HUES64 (cell line): ENCODE measurements around the gene NBPF11. TPM values are rescaled to one million over a fixed set of nuclear protein-coding genes. Genes with fewer than 3 reads are reported as not detected.
"Not testable (repeated sequence)": the region's sequence is repeated elsewhere in the genome, so short reads cannot be mapped to it uniquely, and the experiment has no call there.

Source experiments
- H3K27ac ChIP-seq: 2 replicates; pipeline ENCODE4 v1.7.0; 2013; ENCODE audit warnings: low read depth, low read length, inconsistent platforms
- H3K27me3 ChIP-seq: 2 replicates; pipeline ENCODE4 v1.6.1; 2013; ENCODE audit warnings: mild to moderate bottlenecking, low read length; ENCODE audit not compliant: insufficient read depth
- H3K36me3 ChIP-seq: 2 replicates; pipeline ENCODE4 v1.6.1; 2013; ENCODE audit warnings: mild to moderate bottlenecking, low read length; ENCODE audit not compliant: insufficient read depth
- H3K4me1 ChIP-seq: 2 replicates; pipeline ENCODE4 v1.6.1; 2013; ENCODE audit warnings: mild to moderate bottlenecking, low read length, moderate library complexity; ENCODE audit not compliant: insufficient read depth
- H3K4me3 ChIP-seq: 2 replicates; pipeline ENCODE4 v1.5.1; 2013; ENCODE audit warnings: mild to moderate bottlenecking, low read length, moderate library complexity
- H3K9ac ChIP-seq: 2 replicates; pipeline ENCODE4 v1.6.1; 2013; ENCODE audit warnings: mild to moderate bottlenecking, low read depth, low read length
- H3K9me3 ChIP-seq: 2 replicates; pipeline ENCODE4 v1.6.1; 2013; ENCODE audit warnings: low read depth, low read length; ENCODE audit not compliant: insufficient read depth
- WGBS: fragments of 150-250, 120-280 bp; methylation state at CpG from one replicate; pipeline ENCODE4 v1.1.7; 2013; ENCODE audit warnings: missing lambda C conversion rate; 5-methylcytosine and 5-hydroxymethylcytosine counted together
- polyA plus RNA-seq, 2 experiments: library from polyadenylated mRNA; stranded (reverse); fragments of 50-300 nt; gene quantifications; one replicate each; pipeline ENCODE4 v1.2.3, GENCODE V29; 2013

Gene NBPF11, protein sequence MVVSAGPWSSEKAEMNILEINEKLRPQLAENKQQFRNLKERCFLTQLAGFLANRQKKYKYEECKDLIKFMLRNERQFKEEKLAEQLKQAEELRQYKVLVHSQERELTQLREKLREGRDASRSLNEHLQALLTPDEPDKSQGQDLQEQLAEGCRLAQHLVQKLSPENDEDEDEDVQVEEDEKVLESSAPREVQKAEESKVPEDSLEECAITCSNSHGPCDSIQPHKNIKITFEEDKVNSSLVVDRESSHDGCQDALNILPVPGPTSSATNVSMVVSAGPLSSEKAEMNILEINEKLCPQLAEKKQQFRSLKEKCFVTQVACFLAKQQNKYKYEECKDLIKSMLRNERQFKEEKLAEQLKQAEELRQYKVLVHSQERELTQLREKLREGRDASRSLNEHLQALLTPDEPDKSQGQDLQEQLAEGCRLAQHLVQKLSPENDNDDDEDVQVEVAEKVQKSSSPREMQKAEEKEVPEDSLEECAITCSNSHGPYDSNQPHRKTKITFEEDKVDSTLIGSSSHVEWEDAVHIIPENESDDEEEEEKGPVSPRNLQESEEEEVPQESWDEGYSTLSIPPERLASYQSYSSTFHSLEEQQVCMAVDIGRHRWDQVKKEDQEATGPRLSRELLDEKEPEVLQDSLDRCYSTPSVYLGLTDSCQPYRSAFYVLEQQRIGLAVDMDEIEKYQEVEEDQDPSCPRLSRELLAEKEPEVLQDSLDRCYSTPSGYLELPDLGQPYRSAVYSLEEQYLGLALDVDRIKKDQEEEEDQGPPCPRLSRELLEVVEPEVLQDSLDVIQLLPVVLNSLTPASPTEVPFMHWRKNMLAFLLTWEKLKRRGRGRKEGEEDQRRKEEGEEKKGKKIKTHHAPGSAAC
- 5.4 TPM for polyA plus RNA-seq (2013, experiment 1 of 2)
- polyA plus RNA-seq (2013, experiment 2 of 2), result 5.9 TPM

DNA sequence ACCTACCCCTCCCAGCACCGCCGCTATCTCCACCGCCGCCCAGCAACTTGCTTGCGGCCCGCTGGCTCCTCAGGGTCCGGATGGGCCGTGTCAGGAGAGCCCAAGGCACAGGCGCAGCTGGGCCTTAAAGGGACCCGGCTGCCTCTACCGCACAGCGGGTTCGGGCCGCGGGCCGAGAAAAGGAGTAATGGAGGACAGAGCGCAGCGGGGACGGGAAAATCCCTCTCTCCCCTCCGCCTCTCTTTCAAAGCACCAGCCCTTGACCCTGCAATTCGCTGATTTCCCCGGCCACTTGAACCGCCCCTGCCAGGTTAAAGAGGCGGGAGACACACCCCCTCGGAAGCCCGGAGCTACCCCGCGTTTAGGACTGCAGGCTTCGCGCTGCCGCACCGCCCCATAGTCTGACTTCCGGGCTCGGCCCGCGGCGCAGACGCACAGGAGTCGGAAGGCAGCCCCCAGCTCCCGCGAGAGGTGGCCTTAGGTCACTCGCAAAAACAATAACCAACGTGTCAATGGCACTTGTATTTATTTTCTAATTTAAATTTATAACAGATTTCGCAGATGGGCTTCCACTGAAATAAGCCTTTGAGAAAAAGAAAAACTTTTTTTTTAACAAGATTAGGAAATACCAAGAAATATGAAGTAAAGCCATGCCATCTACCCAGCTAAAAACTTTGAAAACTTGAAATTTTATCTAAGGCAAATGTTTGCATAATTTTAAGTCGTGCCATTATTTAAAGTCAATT lies at the start of gene NBPF11:
Gene NBPF11, minus strand, starts transcription at position 371 of the 746 bp plus-strand sequence. CDS start 25,278 bp downstream, outside the sequence.
- not testable (repeated sequence) for H3K4me1 ChIP-seq
- under 1% methylated on average over 39 of the region's 45 CpGs for WGBS

DNA sequence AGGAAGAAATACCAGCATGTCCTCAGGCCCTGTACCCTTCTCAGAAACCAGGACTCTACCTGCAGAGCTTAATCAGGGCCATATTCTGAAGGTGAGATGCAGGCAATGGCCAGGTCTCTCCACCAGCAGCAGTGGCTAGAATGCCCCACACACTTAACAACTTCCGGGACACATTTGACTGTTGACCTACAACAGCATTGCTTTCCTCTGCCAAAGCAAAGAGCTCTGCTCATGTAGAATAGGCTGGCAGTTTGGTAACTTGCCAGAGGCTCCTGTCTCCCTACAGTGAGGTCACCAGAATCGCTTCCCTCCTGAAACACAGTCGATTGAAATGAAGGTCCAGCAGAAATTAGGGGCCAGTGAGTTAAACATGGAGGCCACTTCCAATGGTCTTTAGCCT lies 45.3 kb upstream of the NBPF11 start:
- not testable (repeated sequence) for H3K9me3 ChIP-seq, H3K36me3 ChIP-seq, H3K4me3 ChIP-seq, H3K4me1 ChIP-seq, H3K27ac ChIP-seq, H3K9ac ChIP-seq, H3K27me3 ChIP-seq
- WGBS, result no CpG with 5 or more reads among the region's 3 CpGs

More for the DNA sequence above, at the start of gene NBPF11:
- peak within 1 kb of the TSS; percentile 68 for H3K9ac ChIP-seq
- peak within 1 kb of the TSS; percentile 69 for H3K4me3 ChIP-seq
- not testable (repeated sequence) for H3K9me3 ChIP-seq, H3K27me3 ChIP-seq, H3K36me3 ChIP-seq
- H3K27ac ChIP-seq, result peak within 1 kb of the TSS; percentile 72; the same call in 1 of the 2 replicates

DNA sequence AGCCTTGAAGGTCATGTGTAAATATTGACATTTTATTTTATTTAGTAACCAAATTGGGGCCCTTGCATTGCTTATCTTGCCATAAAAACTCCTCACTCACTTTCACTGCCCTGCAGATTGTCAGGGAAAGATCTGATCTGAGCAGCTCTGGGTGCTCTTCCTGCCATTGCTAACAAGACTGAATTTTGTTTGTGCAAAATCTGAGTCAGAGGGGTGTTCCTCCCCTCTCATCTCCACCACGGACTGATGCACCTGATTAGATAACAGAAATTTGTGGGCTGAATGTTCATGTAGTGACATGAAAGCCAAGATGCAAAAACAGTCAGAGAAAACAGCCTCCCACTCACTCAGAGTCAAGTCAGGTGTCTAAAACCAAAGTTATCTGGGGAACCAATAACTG lies 44.9 kb upstream of the NBPF11 start:
- no CpG with 5 or more reads among the region's 1 CpG for WGBS
- not testable (repeated sequence) for H3K9me3 ChIP-seq, H3K4me1 ChIP-seq

DNA sequence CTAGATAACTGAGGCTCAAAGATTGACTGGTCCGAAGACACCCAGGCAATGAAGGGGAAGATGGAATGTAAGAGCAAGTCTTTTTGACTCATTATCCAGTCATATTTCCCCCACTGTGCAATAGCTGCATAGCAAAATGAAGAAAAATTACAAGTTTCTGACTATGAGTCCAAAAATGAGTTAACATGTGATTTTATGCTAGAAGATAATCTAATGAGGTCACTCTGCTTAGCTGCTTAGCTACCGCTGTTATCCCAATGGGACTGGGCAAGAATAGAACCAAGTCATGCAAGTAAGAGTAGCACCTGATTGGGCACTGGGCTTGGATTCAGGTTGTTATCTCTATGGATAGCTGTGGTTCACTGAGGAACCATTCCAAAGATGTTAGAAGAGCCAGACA lies 43.0 kb upstream of the NBPF11 start:
- WGBS, result no CpG with 5 or more reads among the region's 2 CpGs
- not testable (repeated sequence) for H3K9me3 ChIP-seq, H3K27ac ChIP-seq

More for the DNA sequence above, 44.9 kb upstream of the NBPF11 start:
- not testable (repeated sequence) for H3K9ac ChIP-seq, H3K27ac ChIP-seq, H3K36me3 ChIP-seq, H3K4me3 ChIP-seq, H3K27me3 ChIP-seq

DNA sequence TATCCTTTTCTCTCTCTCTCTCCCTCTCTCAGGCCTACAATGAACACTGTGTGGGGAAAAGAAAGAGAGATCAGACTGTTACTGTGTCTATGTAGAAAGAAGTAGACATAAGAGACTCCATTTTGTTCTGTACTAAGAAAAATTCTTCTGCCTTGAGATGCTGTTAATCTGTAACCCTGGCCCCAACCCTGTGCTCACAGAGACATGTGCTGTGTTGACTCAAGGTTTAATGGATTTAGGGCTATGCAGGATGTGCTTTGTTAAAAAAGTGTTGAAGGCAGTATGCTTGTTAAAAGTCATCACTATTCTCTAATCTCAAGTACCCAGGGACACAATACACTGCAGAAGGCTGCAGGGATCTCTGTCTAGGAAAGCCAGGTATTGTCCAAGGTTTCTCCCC lies 36.7 kb upstream of the NBPF11 start:
- not testable (repeated sequence) for H3K9ac ChIP-seq, H3K4me1 ChIP-seq, H3K9me3 ChIP-seq, H3K27ac ChIP-seq, H3K36me3 ChIP-seq, H3K4me3 ChIP-seq, H3K27me3 ChIP-seq

More for the DNA sequence above, 43.0 kb upstream of the NBPF11 start:
- H3K36me3 ChIP-seq, H3K27me3 ChIP-seq, H3K4me3 ChIP-seq, H3K9ac ChIP-seq, H3K4me1 ChIP-seq: not testable (repeated sequence)

DNA sequence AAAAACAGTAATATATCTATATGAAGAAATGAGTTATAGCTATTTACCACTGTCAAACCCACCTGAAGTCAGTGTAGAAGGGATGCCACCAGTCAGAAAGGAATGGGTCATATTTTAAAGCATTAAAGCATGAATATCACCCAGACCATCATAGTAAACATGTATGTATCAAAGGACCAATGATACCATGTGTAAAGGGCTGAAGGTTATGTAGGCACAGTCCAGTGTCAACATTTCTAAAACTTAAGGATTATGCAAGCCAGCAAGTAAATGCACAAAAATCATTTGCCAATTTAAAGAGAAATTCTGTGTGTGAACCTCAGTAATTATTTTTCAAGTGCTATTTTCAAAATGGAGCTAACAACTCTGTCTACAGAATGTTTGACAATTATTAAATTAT lies 26.6 kb upstream of the NBPF11 start:
- H3K36me3 ChIP-seq, H3K27me3 ChIP-seq, H3K4me1 ChIP-seq, H3K9me3 ChIP-seq, H3K9ac ChIP-seq, H3K4me3 ChIP-seq, H3K27ac ChIP-seq: not testable (repeated sequence)

DNA sequence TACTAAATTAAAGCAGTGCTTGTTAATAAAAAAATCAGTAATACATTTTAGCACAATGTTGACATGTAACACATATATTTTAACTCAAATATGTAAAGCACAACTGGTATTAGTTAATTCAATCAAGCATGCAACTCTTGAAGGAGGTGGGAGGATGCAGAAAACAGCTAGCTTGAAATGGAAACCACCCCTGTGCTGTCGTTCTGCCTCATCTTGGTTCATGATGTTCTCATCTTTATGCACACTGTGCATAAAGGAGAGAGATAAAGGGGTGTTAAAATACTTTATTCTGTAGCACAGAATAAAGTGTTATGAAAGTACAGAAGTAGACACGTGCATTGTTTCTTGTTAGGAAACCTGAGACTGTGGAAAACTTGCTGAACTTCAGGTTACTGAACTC lies 23.3 kb upstream of the NBPF11 start:
- H3K27me3 ChIP-seq, H3K9ac ChIP-seq, H3K27ac ChIP-seq, H3K4me3 ChIP-seq, H3K9me3 ChIP-seq, H3K4me1 ChIP-seq, H3K36me3 ChIP-seq: not testable (repeated sequence)
- WGBS, result 77% methylated on average over 2 of the region's 2 CpGs

DNA sequence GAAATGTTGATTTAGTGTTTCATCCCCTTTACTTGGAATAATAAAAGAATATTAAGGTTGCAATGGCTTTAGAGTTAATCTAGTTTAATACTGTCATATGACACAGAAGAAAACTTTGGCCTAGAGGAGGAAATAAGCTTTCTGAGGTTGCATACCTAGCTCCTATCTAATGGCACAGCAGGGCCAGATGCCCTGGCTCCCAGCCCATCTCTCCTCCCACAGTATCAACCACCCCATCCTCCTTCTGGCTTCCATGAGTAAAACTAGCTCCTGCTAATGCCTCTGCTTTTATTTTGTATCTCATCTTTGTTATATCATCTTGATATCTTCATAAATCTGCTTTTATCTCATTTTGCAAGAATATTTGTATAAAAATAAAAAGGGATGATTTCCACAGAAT lies 19.9 kb upstream of the NBPF11 start:
- H3K27ac ChIP-seq, H3K4me3 ChIP-seq, H3K4me1 ChIP-seq, H3K27me3 ChIP-seq, H3K36me3 ChIP-seq, H3K9me3 ChIP-seq, H3K9ac ChIP-seq: not testable (repeated sequence)

DNA sequence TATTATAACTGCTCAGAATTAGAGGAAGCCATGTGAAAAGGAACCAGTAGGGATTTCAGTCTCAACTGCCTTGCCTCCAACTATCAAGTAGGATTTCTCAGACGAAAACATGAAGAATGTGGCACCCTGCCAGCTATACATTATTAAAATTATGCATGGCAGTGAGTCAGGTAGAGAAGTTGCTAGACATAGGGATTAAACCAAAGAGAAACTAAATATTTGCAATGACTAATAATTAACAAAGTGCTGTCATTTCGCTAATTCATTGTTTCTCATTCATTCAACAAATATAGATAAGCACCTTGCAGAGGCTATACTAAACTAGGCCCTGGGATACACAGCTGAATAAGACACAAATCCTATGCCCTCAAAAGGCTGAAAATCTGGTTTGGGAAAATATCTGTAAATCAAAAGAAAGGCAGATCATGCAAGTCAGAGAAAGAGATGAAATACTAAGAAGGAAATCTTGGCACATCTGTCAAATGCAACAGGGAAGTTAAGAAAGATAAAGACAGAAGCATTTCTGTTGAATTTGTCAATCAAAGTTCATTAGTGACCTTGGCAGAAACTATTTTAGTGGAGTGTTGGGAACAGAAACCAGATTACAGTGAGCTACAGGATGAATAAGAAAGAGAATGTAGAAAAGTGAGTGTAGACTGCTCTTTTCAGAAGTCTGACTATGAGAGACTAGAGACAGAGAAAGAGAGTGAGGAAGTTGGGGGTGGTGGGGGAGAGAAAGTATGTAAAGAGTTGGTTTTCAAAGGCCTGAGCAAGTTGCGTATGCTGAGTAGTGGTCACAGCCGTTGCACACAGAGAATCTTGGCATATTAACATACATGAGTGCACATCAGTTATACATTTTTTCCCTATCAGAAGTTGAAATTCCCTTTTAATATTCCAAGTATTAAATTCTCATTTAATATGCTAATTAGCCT lies 14.7 kb upstream of the NBPF11 start:
- no peaks in the 10 kb centered on the region for H3K27me3 ChIP-seq
- peaks cover 6% of the 10 kb centered on the region for H3K4me1 ChIP-seq
- H3K9me3 ChIP-seq, result no peaks in the 10 kb centered on the region
- WGBS, result 80% methylated on average over 4 of the region's 4 CpGs
- no peaks in the 10 kb centered on the region for H3K36me3 ChIP-seq
- no peak overlapping the region for H3K9ac ChIP-seq
- no peak overlapping the region for H3K27ac ChIP-seq
- H3K4me3 ChIP-seq, result no peak overlapping the region

DNA sequence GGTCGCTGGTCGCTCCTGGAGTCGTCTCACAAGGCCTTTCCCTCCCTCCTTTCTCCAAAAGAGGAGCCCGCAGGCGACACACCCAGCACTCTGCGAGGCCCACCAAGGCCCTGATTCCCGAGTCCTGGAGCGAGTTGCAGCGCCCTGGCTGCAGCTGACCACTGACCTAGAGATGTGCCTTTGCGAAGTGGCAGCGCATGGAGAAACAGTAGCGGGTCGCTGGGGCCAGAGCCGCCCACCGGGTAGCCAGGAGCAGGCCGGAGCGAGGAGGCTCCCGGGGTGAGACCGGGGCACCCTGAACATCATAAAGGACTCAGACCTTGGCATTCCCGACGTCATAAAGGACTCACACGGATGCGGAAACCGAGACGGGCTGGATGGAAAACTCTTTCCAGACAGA lies 10.3 kb upstream of the NBPF11 start:
- Histone ChIP-seq H3K9me3 (no peaks in the 10 kb centered on the region), H3K27ac (no peak overlapping the region), H3K4me1 (peaks cover 10% of the 10 kb centered on the region), H3K9ac (no peak overlapping the region), H3K27me3 (no peaks in the 10 kb centered on the region), H3K36me3 (no peaks in the 10 kb centered on the region), H3K4me3 (no peak overlapping the region)
- WGBS, result 94% methylated on average over 25 of the region's 25 CpGs
